ENCODE results near the gene ABI3BP. TPM values are rescaled to one million over a fixed set of nuclear protein-coding genes. Genes with fewer than 3 reads are reported as not detected.

Gene ABI3BP
- total RNA-seq, 1 experiment from 2014 or later: 0.15 TPM

DNA sequence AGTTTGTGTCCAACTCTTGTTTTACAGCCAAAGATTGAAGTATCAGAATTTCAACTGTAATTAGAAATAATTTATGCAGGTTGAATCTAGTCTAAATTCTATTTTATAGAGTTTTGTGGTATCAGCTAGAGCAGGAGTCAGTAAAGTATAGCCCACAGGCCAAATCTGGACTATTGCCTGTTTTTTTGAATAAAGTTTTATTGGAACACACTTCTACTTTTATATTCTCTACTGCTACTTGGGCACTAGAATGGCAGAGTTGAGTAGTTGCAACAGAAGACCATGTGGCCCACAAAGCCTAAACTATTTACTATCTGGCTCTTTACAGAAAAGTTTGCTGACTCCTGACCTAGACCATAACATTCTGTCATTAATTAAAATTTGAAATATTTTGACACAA is 247.6 kb downstream of the ABI3BP start:
- no peak overlapping the region for H3K9ac ChIP-seq (ENCODE audit: low read length)
- ChIA-PET POLR2A (no interaction called here), RAD21 (ENCODE audit: low non-redundant PET in 1 of 2, low total read pairs in 2 of 2, uncharacterized antibody in 2 of 2, unreplicated experiment in 2 of 2) (no interaction called here), CTCF (no interaction called here)
- TF ChIP-seq CEBPB (IDR thresholded peaks at IDR 0.05; ENCODE audit: low read depth): no peak
- no peak for TF ChIP-seq YY1 (IDR thresholded peaks at IDR 0.05; ENCODE audit: extremely low read depth, insufficient replicate concordance, low read depth, low read length)
- no peak for TF ChIP-seq EZH2phosphoT487 (IDR thresholded peaks at IDR 0.05; ENCODE audit: borderline replicate concordance)
- TF ChIP-seq ZFX (IDR thresholded peaks at IDR 0.05): no peak
- no peak for TF ChIP-seq SRF (IDR thresholded peaks at IDR 0.05; ENCODE audit: low read depth)
- TF ChIP-seq, protein P1, sequence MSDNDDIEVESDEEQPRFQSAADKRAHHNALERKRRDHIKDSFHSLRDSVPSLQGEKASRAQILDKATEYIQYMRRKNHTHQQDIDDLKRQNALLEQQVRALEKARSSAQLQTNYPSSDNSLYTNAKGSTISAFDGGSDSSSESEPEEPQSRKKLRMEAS (IDR thresholded peaks at IDR 0.05): no peak
- TF ChIP-seq POLR2A (IDR thresholded peaks at IDR 0.05; ENCODE audit: borderline replicate concordance, extremely low read depth, insufficient read depth, insufficient read length): no peak
- TF ChIP-seq ELF1 (IDR thresholded peaks at IDR 0.05; ENCODE audit: borderline replicate concordance, low read depth): no peak
- TF ChIP-seq SP1 (IDR thresholded peaks at IDR 0.05; ENCODE audit: low read depth): no peak
- no peak for TF ChIP-seq CBX3 (IDR thresholded peaks at IDR 0.05; ENCODE audit: low read depth)
- no peak for TF ChIP-seq SIN3A (IDR thresholded peaks at IDR 0.05; ENCODE audit: low read depth)
- TF ChIP-seq EZH2 (IDR thresholded peaks at IDR 0.05): no peak
- TF ChIP-seq FOSL1 (IDR thresholded peaks at IDR 0.05; ENCODE audit: low read depth): no peak
- no peak for TF ChIP-seq RAD21 (IDR thresholded peaks at IDR 0.05; ENCODE audit: low read depth)
- no peak for TF ChIP-seq ZNF274 (IDR thresholded peaks at IDR 0.05; ENCODE audit: low read depth, low read length)
- no peak overlapping the region for H3K4me2 ChIP-seq (ENCODE audit: low read length)
- intact Hi-C loops (cut with micrococcal nuclease): no loop called here
- ATAC-seq: no peak
- no peaks in the 10 kb centered on the region for H3K4me1 ChIP-seq (ENCODE audit: control insufficient read depth in 1 of 2, insufficient read depth in 2 of 2, low read length in 2 of 2)
- no peak overlapping the region for H3K27ac ChIP-seq (ENCODE audit: low read depth, low read length)
- no peaks in the 10 kb centered on the region for H3K27me3 ChIP-seq (ENCODE audit: insufficient read depth, low read length)
- H4K20me1 ChIP-seq (ENCODE audit: insufficient read depth): 0 out of 2 replicates have a peak, but pooled peaks cover 4% of the 10 kb centered on the region
- no peaks in the 10 kb centered on the region for H3K9me2 ChIP-seq (ENCODE audit: insufficient read depth)
- H3K4me3 ChIP-seq (replicated peaks in 1 of 2; ENCODE audit: low read depth in 1 of 2, low read length in 2 of 2): no peak overlapping the region
- DNase-seq (ENCODE audit: low read depth, low spot score): no peak
- BruUV-seq (replicated peaks): no TSS peak
- H2AFZ ChIP-seq (ENCODE audit: low read depth, low read length, poor library complexity, severe bottlenecking): no peak overlapping the region
- peaks cover 33% of the 10 kb centered on the region for H3K79me2 ChIP-seq (ENCODE audit: insufficient read depth, low read length)
- no peaks in the 10 kb centered on the region for H3K9me3 ChIP-seq (ENCODE audit: control insufficient read depth in 1 of 2, insufficient read depth in 1 of 2, low read depth in 1 of 2, low read length in 2 of 2)
- H3K36me3 ChIP-seq (ENCODE audit: control insufficient read depth in 1 of 2, insufficient read depth in 2 of 2, low read length in 2 of 2): peaks cover 46 to 50% of the 10 kb centered on the region in 2 experiments
